Caco-2 (cell line): Measurements from ENCODE around the gene NECAB2. TPM values are rescaled to one million over a fixed set of nuclear protein-coding genes. Genes with fewer than 3 reads are reported as not detected.

Experiments used
- BruUV-seq: library from RNA; stranded (reverse); fragments of 400-500 nt; replicated peaks from 2 replicates; lab custom pipeline; 2021; lab: Mats Ljungman, UMichigan
- CTCF ChIA-PET: fragments of 300-600 bp; sonication (Branson Sonifier 250); formaldehyde crosslinking; loops from one replicate; lab custom pipeline; 2022; ENCODE audit warnings: antibody characterized with exemption; lab: Charles Lee
- POLR2A ChIA-PET: fragments of 300-600 bp; sonication (Branson Sonifier 250); formaldehyde crosslinking; loops from one replicate; lab custom pipeline; 2022; ENCODE audit warnings: antibody characterized with exemption; lab: Charles Lee
- DNase-seq, 2 experiments: peaks; one replicate each; pipeline versions ENCODE4 v3.0.0 to v3.0.0-alpha.2; 2020 to 2022
- H3K27me3 ChIP-seq: replicated peaks from 2 replicates; pipeline ENCODE4 v1.6.0; 2011; ENCODE audit warnings: low read length; ENCODE audit not compliant: control insufficient read depth, insufficient read depth
- H3K36me3 ChIP-seq: 2 replicates; pipeline ENCODE4 v1.5.1; 2011; ENCODE audit warnings: low read length; ENCODE audit not compliant: control insufficient read depth, insufficient read depth
- H3K4me1 ChIP-seq: fragments of 250-450 bp; sonication (Bioruptor Pico); 2 replicates; pipeline ENCODE4 v1.5.1; 2020; ENCODE audit warnings: mild to moderate bottlenecking
- H3K4me3 ChIP-seq: 2 replicates; pipeline ENCODE4 v1.5.1; 2011; ENCODE audit warnings: low read depth, mild to moderate bottlenecking, control low read depth, low read length
- H3K9me3 ChIP-seq: fragments of 250-450 bp; sonication (Bioruptor Pico); 2 replicates; pipeline ENCODE4 v1.5.1; 2020; ENCODE audit warnings: mild to moderate bottlenecking, moderate library complexity
- H3K27ac Mint-ChIP-seq: one replicate; pipeline ENCODE4 v1.8.0; 2022; ENCODE audit warnings: mixed read lengths; ENCODE audit not compliant: unreplicated experiment
- H3K27me3 Mint-ChIP-seq: one replicate; pipeline ENCODE4 v1.8.0; 2022; ENCODE audit warnings: mixed read lengths; ENCODE audit not compliant: insufficient read depth, unreplicated experiment
- H3K36me3 Mint-ChIP-seq: one replicate; pipeline ENCODE4 v1.8.0; 2022; ENCODE audit warnings: mild to moderate bottlenecking, mixed read lengths; ENCODE audit not compliant: insufficient read depth, unreplicated experiment
- H3K4me1 Mint-ChIP-seq: one replicate; pipeline ENCODE4 v1.8.0; 2022; ENCODE audit warnings: low read depth, mixed read lengths; ENCODE audit not compliant: unreplicated experiment
- H3K4me3 Mint-ChIP-seq: one replicate; pipeline ENCODE4 v1.8.0; 2022; ENCODE audit warnings: mild to moderate bottlenecking, moderate library complexity, mixed read lengths; ENCODE audit not compliant: unreplicated experiment
- H3K9me3 Mint-ChIP-seq: one replicate; pipeline ENCODE4 v1.8.0; 2022; ENCODE audit warnings: mixed read lengths; ENCODE audit not compliant: unreplicated experiment
- CTCF ChIP-seq, 2 experiments: fragments of 200-600 bp in 1 of 2; IDR thresholded peaks; 1 replicate in 1 of 2; 2 replicates in 1 of 2; pipeline versions ENCODE4 v1.5.1 to v1.8.0; 2011 to 2022; ENCODE audit warnings: antibody characterized with exemption in 1 of 2, control low read depth in 1 of 2, inconsistent platforms in 1 of 2, low read depth in 1 of 2, low read length in 1 of 2, mild to moderate bottlenecking in 1 of 2, moderate library complexity in 1 of 2; ENCODE audit not compliant: insufficient read depth in 1 of 2, severe bottlenecking in 1 of 2, unreplicated experiment in 1 of 2
- intact Hi-C: fragments of 100-400 bp; cut with micrococcal nuclease; formaldehyde crosslinking; loops from one replicate; pipeline ENCODE4 v1.10.0; 2022; ENCODE audit not compliant: unreplicated experiment
- total RNA-seq: library from RNA; stranded (reverse); gene quantifications from 2 replicates; pipeline ENCODE4 v1.2.3, GENCODE V29; 2022

The NECAB2 gene
- total RNA-seq, 1 experiment from 2014 or later, result 0.68 TPM

- Histone ChIP-seq H3K4me1 (peaks cover 23% of the 10 kb centered on the region), H3K4me3 (no peak within 1 kb of the TSS), H3K27me3 (no peaks in the 10 kb centered on the region), H3K36me3 (no peaks in the 10 kb centered on the region), H3K9me3 (no peaks in the 10 kb centered on the region)
- no peak for DNase-seq
- BruUV-seq, result no TSS peak
- Mint-ChIP-seq H3K9me3 (no peaks in the 10 kb centered on the region), H3K4me1 (peaks cover 17% of the 10 kb centered on the region), H3K36me3 (no peaks in the 10 kb centered on the region), H3K4me3 (peak within 1 kb of the TSS; percentile 71), H3K27ac (peak within 1 kb of the TSS; percentile 31), H3K27me3 (peaks cover 2% of the 10 kb centered on the region)
- POLR2A ChIA-PET, result no interaction called here
- CTCF ChIA-PET, result interaction anchor here (0.5 to 2.8 kb wide), 5 partner anchors 71 to 226 kb away, joined by 3 to 37 read pairs (median 5); partner anchors contain the start of genes OSGIN1 and TAF1C
- TF ChIP-seq CTCF (IDR thresholded peaks at IDR 0.05; ENCODE audit: insufficient read depth in 1 of 2, low read depth in 1 of 2, low read length in 1 of 2, severe bottlenecking in 1 of 2, unreplicated experiment in 1 of 2), result no peak
- intact Hi-C loops, result no loop called here
Observed at GRCh38 chr16:84042308-84042878, 74.3 kb downstream of the NECAB2 start, which contains the start of gene SLC38A8. TSS of gene SLC38A8 (minus strand) at chr16:84042795. CDS start at chr16:84042157, 638 bp downstream.

GRCh38 chr16:84042879-84043485 is 74.9 kb downstream of the NECAB2 start:
- Mint-ChIP-seq H3K36me3 (peaks cover under 1% of the 10 kb centered on the region), H3K27ac (peak overlapping the region; percentile 31), H3K4me1 (peaks cover 17% of the 10 kb centered on the region), H3K4me3 (peak overlapping the region; percentile 71), H3K9me3 (no peaks in the 10 kb centered on the region), H3K27me3 (peaks cover 2% of the 10 kb centered on the region)
- POLR2A ChIA-PET, result no interaction called here
- DNase-seq, result peak; percentile 70 to 74
- Histone ChIP-seq H3K4me3 (no peak overlapping the region), H3K9me3 (no peaks in the 10 kb centered on the region), H3K27me3 (no peaks in the 10 kb centered on the region), H3K36me3 (no peaks in the 10 kb centered on the region), H3K4me1 (peaks cover 23% of the 10 kb centered on the region)
- intact Hi-C loops, result no loop called here
- CTCF ChIA-PET, result interaction anchor here (0.8 to 2.8 kb wide), 4 partner anchors 72 to 144 kb away, joined by 3 to 37 read pairs (median 14); partner anchors contain the start of genes OSGIN1 and TAF1C
- no peak for TF ChIP-seq CTCF (IDR thresholded peaks at IDR 0.05; ENCODE audit: insufficient read depth in 1 of 2, low read depth in 1 of 2, low read length in 1 of 2, severe bottlenecking in 1 of 2, unreplicated experiment in 1 of 2)
- BruUV-seq, result no TSS peak

DNA sequence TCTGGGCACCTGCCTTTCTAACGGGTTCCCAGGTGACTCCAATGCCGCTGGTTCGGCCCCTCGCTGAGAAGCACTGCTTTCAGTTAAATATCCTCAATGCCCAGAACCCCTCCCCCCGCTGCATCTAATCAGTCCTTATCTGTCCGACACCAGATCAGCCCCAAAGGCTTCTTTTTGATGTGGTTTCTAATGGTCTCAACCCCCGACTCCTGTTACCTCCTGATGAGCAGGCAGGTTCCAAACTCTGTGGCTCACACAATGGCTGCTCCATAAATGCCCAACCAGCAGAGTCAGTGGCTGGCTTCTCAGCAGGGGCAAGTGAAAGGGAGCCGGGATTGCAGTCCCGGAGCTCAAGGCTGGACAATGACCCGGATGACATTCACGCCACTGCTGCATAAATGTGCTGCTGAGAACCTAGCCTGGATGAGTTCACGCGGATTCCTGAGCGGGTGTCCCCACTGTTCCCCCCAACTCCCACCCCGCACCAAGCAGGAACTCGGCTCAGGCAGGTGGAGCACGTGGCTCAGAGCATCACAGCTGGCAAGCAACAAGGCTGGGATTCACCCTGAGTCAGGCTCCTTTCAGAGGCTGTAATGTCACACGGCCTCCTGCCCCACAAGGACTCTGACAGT is 75.6 kb downstream of the NECAB2 start:
- TF ChIP-seq CTCF (IDR thresholded peaks at IDR 0.05; ENCODE audit: insufficient read depth in 1 of 2, low read depth in 1 of 2, low read length in 1 of 2, severe bottlenecking in 1 of 2, unreplicated experiment in 1 of 2), result no peak
- intact Hi-C loops, result loop anchor here (1.0 kb wide), 3 partner anchors 75 to 117 kb away; partner anchors contain the start of gene NECAB2
- no TSS peak for BruUV-seq

More for the DNA sequence above, 75.6 kb downstream of the NECAB2 start:
- peak; percentile 67 to 76 for DNase-seq
- Histone ChIP-seq H3K4me1 (peaks cover 25% of the 10 kb centered on the region), H3K9me3 (no peaks in the 10 kb centered on the region), H3K4me3 (no peak overlapping the region), H3K27me3 (no peaks in the 10 kb centered on the region), H3K36me3 (0 out of 2 replicates have a peak, but pooled peaks cover 1% of the 10 kb centered on the region)
- Mint-ChIP-seq H3K27ac (peak overlapping the region; percentile 31), H3K4me3 (peak overlapping the region; percentile 71), H3K27me3 (peaks cover 2% of the 10 kb centered on the region), H3K9me3 (no peaks in the 10 kb centered on the region), H3K4me1 (peaks cover 17% of the 10 kb centered on the region), H3K36me3 (peaks cover 6% of the 10 kb centered on the region)
- CTCF ChIA-PET, result interaction anchor here (0.9 to 2.8 kb wide), 3 partner anchors 47 to 89 kb away, joined by 4 to 37 read pairs (median 22); partner anchors contain the start of gene OSGIN1
- POLR2A ChIA-PET, result no interaction called here
